K562 (cell line): ENCODE measurements around the gene DTNBP1. TPM values are rescaled to one million over a fixed set of nuclear protein-coding genes. Genes with fewer than 3 reads are reported as not detected.

ENCODE experiments used
- ETV1 ChIP-seq: fragments of 450-650 bp; conservative IDR thresholded peaks from 2 replicates; pipeline ENCODE4 v1.6.1; 2016; ENCODE audit warnings: missing genetic modification characterization, control low read depth, low read depth, missing compliant biosample characterization
- HDAC6 ChIP-seq: IDR thresholded peaks from 2 replicates; pipeline ENCODE4 v1.6.1; 2012; ENCODE audit warnings: low read depth, mild to moderate bottlenecking, control low read depth, inconsistent platforms, low read length, moderate library complexity
- MECOM ChIP-seq: fragments of 250-450 bp; sonication (Bioruptor Pico); IDR thresholded peaks from 2 replicates; pipeline ENCODE4 v1.8.0; 2022; ENCODE audit warnings: inconsistent platforms
- RREB1 ChIP-seq: fragments of 250-450 bp; sonication (Bioruptor Pico); IDR thresholded peaks from 2 replicates; pipeline ENCODE4 v1.4.0; 2020
- SRSF1 ChIP-seq: fragments of 200-400 bp; formaldehyde crosslinking; IDR thresholded peaks from 2 replicates; pipeline ENCODE4 v1.6.1; 2017; ENCODE audit warnings: mild to moderate bottlenecking, low read depth, low read length, moderate library complexity
- YBX1 ChIP-seq: fragments of 450-650 bp; IDR thresholded peaks from 2 replicates; pipeline ENCODE4 v1.7.1; 2016; ENCODE audit warnings: mild to moderate bottlenecking
- ZBTB33 ChIP-seq: sonication (generic); formaldehyde crosslinking; IDR thresholded peaks from 2 replicates; pipeline ENCODE4 v1.8.1; 2023; ENCODE audit warnings: mild to moderate bottlenecking, missing genetic modification reagents
- ZNF507 ChIP-seq: conservative IDR thresholded peaks from 2 replicates; pipeline ENCODE4 v1.6.1; 2017; ENCODE audit warnings: missing genetic modification characterization, missing compliant biosample characterization
- ZNF561 ChIP-seq: fragments of 450-650 bp; formaldehyde crosslinking; conservative IDR thresholded peaks from 2 replicates; pipeline ENCODE4 v1.4.0; 2020; ENCODE audit warnings: mild to moderate bottlenecking, moderate library complexity
- ZNF75A ChIP-seq: fragments of 450-650 bp; formaldehyde crosslinking; IDR thresholded peaks from 2 replicates; pipeline ENCODE4 v1.4.0; 2020; ENCODE audit warnings: mild to moderate bottlenecking
- polyA plus RNA-seq, 8 experiments: library from polyadenylated mRNA; depleted of rRNA in 4 of 8; stranded (reverse) in 5 of 8; unstranded in 3 of 8; fragments of >200 nt; fragmentation: Nextera tagmentation in 2 of 8; fragmentation: Illumina TruSeq in 1 of 8; extraction: Ambion mirVana in 2 of 8; extraction: Trizol in 1 of 8; gene quantifications; 2 replicates each; pipeline versions ENCODE4 v1.2.1 to v1.2.3, GENCODE V29; 2011 to 2014; ENCODE audit warnings: inconsistent platforms in 1 of 8, missing spikeins in 1 of 8
- total RNA-seq, 7 experiments: library from RNA; depleted of rRNA in 6 of 7; stranded (reverse); fragments of >200 nt in 6 of 7; fragmentation: Illumina TruSeq in 2 of 7; extraction: Trizol in 2 of 7; gene quantifications; 2 replicates each; pipeline versions ENCODE4 v1.2.1 to v1.2.3, GENCODE V29; 2011 to 2021; ENCODE audit warnings: low replicate concordance in 1 of 7
- TF ChIP-seq, protein P1 (sequence below): sonication (generic); formaldehyde crosslinking; IDR thresholded peaks from 2 replicates; pipeline ENCODE4 v1.9.0; 2022; ENCODE audit warnings: mild to moderate bottlenecking, missing genetic modification reagents
- TF ChIP-seq, protein P2 (sequence below), 2 experiments: fragments of 450-650 bp in 1 of 2; sonication (generic) in 1 of 2; formaldehyde crosslinking; conservative IDR thresholded peaks; 2 replicates each; pipeline versions ENCODE4 v1.4.0 to v1.8.1; 2020 to 2022; ENCODE audit warnings: mild to moderate bottlenecking in 1 of 2, missing genetic modification reagents in 1 of 2
- TF ChIP-seq, protein P3 (sequence below), 3 experiments: IDR thresholded peaks in 2 of 3; conservative IDR thresholded peaks in 1 of 3; 2 replicates each; pipeline ENCODE4 v1.5.1; 2011 to 2012; ENCODE audit warnings: low read length in 3 of 3, mild to moderate bottlenecking in 3 of 3, control low read depth in 2 of 3, improper control_type of control experiment in 1 of 3, inconsistent platforms in 1 of 3, low read depth in 1 of 3, mixed read lengths in 1 of 3, moderate library complexity in 1 of 3; ENCODE audit not compliant: insufficient read depth in 2 of 3
- TF ChIP-seq, protein P4 (sequence below): fragments of 250-450 bp; sonication (Bioruptor Pico); IDR thresholded peaks from 2 replicates; pipeline ENCODE4 v1.9.0; 2021; ENCODE audit warnings: mild to moderate bottlenecking

DTNBP1 gene
- total and polyA plus RNA-seq, 9 of the 15 experiments (the other 6 are each of a cell fraction or from before 2014, with no cell fraction given) = 16.7 to 54.5 (median 21.4) TPM

GRCh38 chr6:15509335-15509933 is 153.4 kb downstream of the DTNBP1 start (continued):
- TF ChIP-seq ZBTB33 (CRISPR knock-in tag) (0 out of 2 replicates have a peak, but pooled peaks have one; percentile 24), ZNF75A (CRISPR knock-in tag) (no peak), YBX1 (no peak), ETV1 (tag) (peak; percentile 94), ZNF561 (CRISPR knock-in tag) (no peak), SRSF1 (no peak), MECOM (CRISPR knock-in tag) (0 out of 2 replicates have a peak, but pooled peaks have one; percentile 31), RREB1 (peak; percentile 66; the same call in 1 of the 2 replicates), ZNF507 (no peak), HDAC6 (no peak)
- TF ChIP-seq, protein P1, sequence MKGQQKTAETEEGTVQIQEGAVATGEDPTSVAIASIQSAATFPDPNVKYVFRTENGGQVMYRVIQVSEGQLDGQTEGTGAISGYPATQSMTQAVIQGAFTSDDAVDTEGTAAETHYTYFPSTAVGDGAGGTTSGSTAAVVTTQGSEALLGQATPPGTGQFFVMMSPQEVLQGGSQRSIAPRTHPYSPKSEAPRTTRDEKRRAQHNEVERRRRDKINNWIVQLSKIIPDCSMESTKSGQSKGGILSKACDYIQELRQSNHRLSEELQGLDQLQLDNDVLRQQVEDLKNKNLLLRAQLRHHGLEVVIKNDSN (CRISPR knock-in tag) = no peak
- TF ChIP-seq, protein P2, sequence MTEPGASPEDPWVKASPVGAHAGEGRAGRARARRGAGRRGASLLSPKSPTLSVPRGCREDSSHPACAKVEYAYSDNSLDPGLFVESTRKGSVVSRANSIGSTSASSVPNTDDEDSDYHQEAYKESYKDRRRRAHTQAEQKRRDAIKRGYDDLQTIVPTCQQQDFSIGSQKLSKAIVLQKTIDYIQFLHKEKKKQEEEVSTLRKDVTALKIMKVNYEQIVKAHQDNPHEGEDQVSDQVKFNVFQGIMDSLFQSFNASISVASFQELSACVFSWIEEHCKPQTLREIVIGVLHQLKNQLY (CRISPR knock-in tag; conservative IDR thresholded peaks at IDR 0.05) = no peak
- TF ChIP-seq, protein P3, sequence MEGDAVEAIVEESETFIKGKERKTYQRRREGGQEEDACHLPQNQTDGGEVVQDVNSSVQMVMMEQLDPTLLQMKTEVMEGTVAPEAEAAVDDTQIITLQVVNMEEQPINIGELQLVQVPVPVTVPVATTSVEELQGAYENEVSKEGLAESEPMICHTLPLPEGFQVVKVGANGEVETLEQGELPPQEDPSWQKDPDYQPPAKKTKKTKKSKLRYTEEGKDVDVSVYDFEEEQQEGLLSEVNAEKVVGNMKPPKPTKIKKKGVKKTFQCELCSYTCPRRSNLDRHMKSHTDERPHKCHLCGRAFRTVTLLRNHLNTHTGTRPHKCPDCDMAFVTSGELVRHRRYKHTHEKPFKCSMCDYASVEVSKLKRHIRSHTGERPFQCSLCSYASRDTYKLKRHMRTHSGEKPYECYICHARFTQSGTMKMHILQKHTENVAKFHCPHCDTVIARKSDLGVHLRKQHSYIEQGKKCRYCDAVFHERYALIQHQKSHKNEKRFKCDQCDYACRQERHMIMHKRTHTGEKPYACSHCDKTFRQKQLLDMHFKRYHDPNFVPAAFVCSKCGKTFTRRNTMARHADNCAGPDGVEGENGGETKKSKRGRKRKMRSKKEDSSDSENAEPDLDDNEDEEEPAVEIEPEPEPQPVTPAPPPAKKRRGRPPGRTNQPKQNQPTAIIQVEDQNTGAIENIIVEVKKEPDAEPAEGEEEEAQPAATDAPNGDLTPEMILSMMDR (IDR thresholded peaks at IDR 0.05 in 2 of 3, conservative IDR thresholded peaks at IDR 0.05 in 1 of 3; ENCODE audit: insufficient read depth in 2 of 3, low read depth in 1 of 3, low read length in 3 of 3) = no peak
- TF ChIP-seq, protein P4, sequence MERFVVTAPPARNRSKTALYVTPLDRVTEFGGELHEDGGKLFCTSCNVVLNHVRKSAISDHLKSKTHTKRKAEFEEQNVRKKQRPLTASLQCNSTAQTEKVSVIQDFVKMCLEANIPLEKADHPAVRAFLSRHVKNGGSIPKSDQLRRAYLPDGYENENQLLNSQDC (CRISPR knock-in tag) = no peak
